Measurements from ENCODE around the gene TEX11.
A peak's percentile ranks its signal among the peaks of the same experiment; 100 is the strongest.
"Not testable (repeated sequence)": the region's sequence is repeated elsewhere in the genome, so short reads cannot be mapped to it uniquely, and the experiment has no call there.

Gene TEX11

DNA sequence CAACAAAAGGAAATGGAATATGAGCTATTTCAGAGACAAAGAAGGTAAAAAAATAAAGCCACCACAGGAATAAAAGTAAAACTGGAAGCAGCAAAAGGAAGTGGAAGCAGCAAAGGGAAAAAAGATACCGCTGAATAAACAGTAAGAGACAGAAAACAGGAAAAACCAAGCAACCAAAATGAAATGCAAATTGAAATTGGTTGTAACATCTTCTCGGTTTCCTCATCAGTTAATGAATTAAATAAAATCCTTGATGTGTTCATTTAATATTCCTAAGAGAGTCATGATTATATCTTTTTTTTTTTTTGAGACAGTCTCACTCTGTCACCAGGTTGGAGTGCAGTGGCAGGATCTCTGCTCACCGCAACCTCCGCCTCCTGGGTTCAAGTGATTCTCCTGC is 331.1 kb downstream of the TEX11 start:
- no peaks in the 10 kb centered on the region for H3K9me3 ChIP-seq (replicated peaks; ENCODE audit: insufficient read depth, low read length)
- no peak for TF ChIP-seq EZH2 (optimal IDR thresholded peaks at IDR 0.05; ENCODE audit: low read depth, low read length)
- TF ChIP-seq EZH2phosphoT487 (IDR thresholded peaks at IDR 0.05; ENCODE audit: low read length) = no peak
- TF ChIP-seq, protein P1, sequence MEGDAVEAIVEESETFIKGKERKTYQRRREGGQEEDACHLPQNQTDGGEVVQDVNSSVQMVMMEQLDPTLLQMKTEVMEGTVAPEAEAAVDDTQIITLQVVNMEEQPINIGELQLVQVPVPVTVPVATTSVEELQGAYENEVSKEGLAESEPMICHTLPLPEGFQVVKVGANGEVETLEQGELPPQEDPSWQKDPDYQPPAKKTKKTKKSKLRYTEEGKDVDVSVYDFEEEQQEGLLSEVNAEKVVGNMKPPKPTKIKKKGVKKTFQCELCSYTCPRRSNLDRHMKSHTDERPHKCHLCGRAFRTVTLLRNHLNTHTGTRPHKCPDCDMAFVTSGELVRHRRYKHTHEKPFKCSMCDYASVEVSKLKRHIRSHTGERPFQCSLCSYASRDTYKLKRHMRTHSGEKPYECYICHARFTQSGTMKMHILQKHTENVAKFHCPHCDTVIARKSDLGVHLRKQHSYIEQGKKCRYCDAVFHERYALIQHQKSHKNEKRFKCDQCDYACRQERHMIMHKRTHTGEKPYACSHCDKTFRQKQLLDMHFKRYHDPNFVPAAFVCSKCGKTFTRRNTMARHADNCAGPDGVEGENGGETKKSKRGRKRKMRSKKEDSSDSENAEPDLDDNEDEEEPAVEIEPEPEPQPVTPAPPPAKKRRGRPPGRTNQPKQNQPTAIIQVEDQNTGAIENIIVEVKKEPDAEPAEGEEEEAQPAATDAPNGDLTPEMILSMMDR (IDR thresholded peaks at IDR 0.05; ENCODE audit: low read length) = no peak
- no peaks in the 10 kb centered on the region for H3F3A ChIP-seq (ENCODE audit: insufficient read depth, low read length)
- H3K79me2 ChIP-seq (ENCODE audit: low read length) = no peaks in the 10 kb centered on the region
- H3K27me3 ChIP-seq (replicated peaks; ENCODE audit: insufficient read depth, low read length) = no peaks in the 10 kb centered on the region
- no peaks in the 10 kb centered on the region for H3K9me2 ChIP-seq (replicated peaks; ENCODE audit: insufficient read depth, low read length)
- H3K36me3 ChIP-seq (replicated peaks; ENCODE audit: insufficient read depth, low read length) = no peaks in the 10 kb centered on the region
- no peak overlapping the region for H2AFZ ChIP-seq (ENCODE audit: low read length)
- H3K9ac ChIP-seq (ENCODE audit: low read length) = no peak overlapping the region
- H3K4me2 ChIP-seq (ENCODE audit: low read depth, low read length) = no peak overlapping the region
- DNase-seq = no peak
- H3K27ac ChIP-seq (ENCODE audit: low read length) = no peak overlapping the region
- H3K4me1 ChIP-seq (ENCODE audit: low read length) = no peaks in the 10 kb centered on the region
- H3K4me3 ChIP-seq (ENCODE audit: low read length) = no peak overlapping the region
- no peaks in the 10 kb centered on the region for H4K20me1 ChIP-seq (ENCODE audit: insufficient read depth, low read length)

DNA sequence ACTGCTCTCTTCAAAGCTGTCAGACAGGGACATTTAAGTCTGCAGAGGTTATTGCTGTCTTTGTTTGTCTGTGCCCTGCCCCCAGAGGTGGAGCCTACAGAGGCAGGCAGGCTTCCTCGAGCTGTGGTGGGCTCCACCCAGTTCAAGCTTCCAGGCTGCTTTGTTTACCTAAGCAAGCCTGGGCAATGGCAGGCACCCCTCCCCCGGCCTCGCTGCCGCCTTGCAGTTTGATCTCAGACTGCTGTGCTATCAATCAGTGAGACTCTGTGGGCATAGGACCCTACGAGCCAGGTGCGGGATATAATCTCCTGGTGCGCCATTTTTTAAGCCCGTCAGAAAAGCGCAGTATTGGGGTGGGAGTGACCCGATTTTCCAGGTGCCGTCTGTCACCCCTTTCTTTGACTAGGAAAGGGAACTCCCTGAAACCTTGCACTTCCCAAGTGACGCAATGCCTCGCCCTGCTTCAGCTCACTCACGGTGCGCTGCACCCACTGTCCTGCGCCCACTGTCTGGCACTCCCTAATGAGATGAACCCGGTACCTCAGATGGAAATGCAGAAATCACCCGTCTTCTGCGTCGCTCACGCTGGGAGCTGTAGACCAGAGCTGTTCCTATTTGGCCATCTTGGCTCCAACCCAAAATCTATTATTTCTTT is 338.5 kb downstream of the TEX11 start:
- H3K79me2 ChIP-seq (ENCODE audit: low read length); H3K4me3 ChIP-seq (ENCODE audit: low read length); H3K4me1 ChIP-seq (ENCODE audit: low read length); H3K4me2 ChIP-seq (ENCODE audit: low read depth, low read length); H3K9me3 ChIP-seq (replicated peaks; ENCODE audit: insufficient read depth, low read length); DNase-seq; H3K9ac ChIP-seq (ENCODE audit: low read length); H3K27me3 ChIP-seq (replicated peaks; ENCODE audit: insufficient read depth, low read length); H3K36me3 ChIP-seq (replicated peaks; ENCODE audit: insufficient read depth, low read length); H2AFZ ChIP-seq (ENCODE audit: low read length); H3K9me2 ChIP-seq (replicated peaks; ENCODE audit: insufficient read depth, low read length); H3F3A ChIP-seq (ENCODE audit: insufficient read depth, low read length); H4K20me1 ChIP-seq (ENCODE audit: insufficient read depth, low read length); H3K27ac ChIP-seq (ENCODE audit: low read length): not testable (repeated sequence)

- no peak overlapping the region for H3K27ac ChIP-seq (ENCODE audit: low read length)
- H3K4me2 ChIP-seq (ENCODE audit: low read depth, low read length) = no peak overlapping the region
- peaks cover 7% of the 10 kb centered on the region for H3F3A ChIP-seq (ENCODE audit: insufficient read depth, low read length)
- no peak overlapping the region for H3K4me3 ChIP-seq (ENCODE audit: low read length)
- no peak for TF ChIP-seq EZH2 (optimal IDR thresholded peaks at IDR 0.05; ENCODE audit: low read depth, low read length)
- no peak for TF ChIP-seq EZH2phosphoT487 (IDR thresholded peaks at IDR 0.05; ENCODE audit: low read length)
- TF ChIP-seq, protein P1 (IDR thresholded peaks at IDR 0.05; ENCODE audit: low read length) = no peak
- peaks cover 19% of the 10 kb centered on the region for H3K4me1 ChIP-seq (ENCODE audit: low read length)
- H3K36me3 ChIP-seq (replicated peaks; ENCODE audit: insufficient read depth, low read length) = no peaks in the 10 kb centered on the region
- no peaks in the 10 kb centered on the region for H3K27me3 ChIP-seq (replicated peaks; ENCODE audit: insufficient read depth, low read length)
- H3K79me2 ChIP-seq (ENCODE audit: low read length) = no peaks in the 10 kb centered on the region
- no peak for DNase-seq
- H3K9ac ChIP-seq (ENCODE audit: low read length) = no peak overlapping the region
- no peaks in the 10 kb centered on the region for H4K20me1 ChIP-seq (ENCODE audit: insufficient read depth, low read length)
- no peaks in the 10 kb centered on the region for H3K9me2 ChIP-seq (replicated peaks; ENCODE audit: insufficient read depth, low read length)
- H2AFZ ChIP-seq (ENCODE audit: low read length) = no peak overlapping the region
- H3K9me3 ChIP-seq (replicated peaks; ENCODE audit: insufficient read depth, low read length) = no peaks in the 10 kb centered on the region
These were observed 353.6 kb downstream of the TEX11 start for GRCh38 chrX:70554948-70555347.

DNA sequence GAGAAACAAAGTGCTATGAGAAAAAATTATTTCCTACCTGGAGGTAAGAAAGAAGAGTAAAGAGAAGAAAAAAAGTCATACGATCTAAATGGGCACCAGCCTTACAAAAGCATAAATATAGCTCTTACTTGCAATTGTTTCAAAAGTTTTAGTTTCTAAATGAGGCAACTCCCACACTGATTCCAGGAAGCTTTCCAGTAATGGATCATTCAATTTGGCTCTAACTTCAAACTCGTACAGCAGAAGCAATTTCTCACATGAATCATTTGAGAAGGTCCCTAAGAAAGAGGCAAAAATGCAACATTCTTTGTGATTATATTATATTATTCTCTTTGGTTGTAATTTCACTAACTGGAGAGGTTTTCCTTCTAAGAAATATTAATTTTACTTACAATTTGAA is 354.0 kb downstream of the TEX11 start:
- Histone ChIP-seq H3K79me2 (ENCODE audit: low read length) (no peaks in the 10 kb centered on the region), H3K9me3 (replicated peaks; ENCODE audit: insufficient read depth, low read length) (no peaks in the 10 kb centered on the region), H3K27ac (ENCODE audit: low read length) (no peak overlapping the region; the same call in 1 of the 2 replicates), H3K9me2 (replicated peaks; ENCODE audit: insufficient read depth, low read length) (no peaks in the 10 kb centered on the region), H3K4me3 (ENCODE audit: low read length) (no peak overlapping the region), H3K4me2 (ENCODE audit: low read depth, low read length) (peak overlapping the region; percentile 71; the same call in 1 of the 2 replicates), H3K27me3 (replicated peaks; ENCODE audit: insufficient read depth, low read length) (no peaks in the 10 kb centered on the region), H4K20me1 (ENCODE audit: insufficient read depth, low read length) (no peaks in the 10 kb centered on the region), H3K36me3 (replicated peaks; ENCODE audit: insufficient read depth, low read length) (no peaks in the 10 kb centered on the region), H2AFZ (ENCODE audit: low read length) (no peak overlapping the region), H3F3A (ENCODE audit: insufficient read depth, low read length) (peaks cover 7% of the 10 kb centered on the region), H3K4me1 (ENCODE audit: low read length) (peaks cover 19% of the 10 kb centered on the region), H3K9ac (ENCODE audit: low read length) (no peak overlapping the region)
- TF ChIP-seq EZH2 (optimal IDR thresholded peaks at IDR 0.05; ENCODE audit: low read depth, low read length) = no peak
- no peak for TF ChIP-seq EZH2phosphoT487 (IDR thresholded peaks at IDR 0.05; ENCODE audit: low read length)
- TF ChIP-seq, protein P1 (IDR thresholded peaks at IDR 0.05; ENCODE audit: low read length) = no peak; the same call in 1 of the 2 replicates
- no peak for DNase-seq

All from MM.1S (cell line).